ENCODE measurements around the gene SOCS2.

GRCh38 chr12:93524386-93525133 is 47.9 kb upstream of the SOCS2 start:
- TF ChIP-seq POLR2A (IDR thresholded peaks at IDR 0.05) (no peak), CTCF (IDR thresholded peaks at IDR 0.05) (no peak)

All from right lobe of liver (tissue), 4 donors.